HT1080 (cell line): Measurements from ENCODE around the gene CLCN6. TPM values are rescaled to one million over a fixed set of nuclear protein-coding genes. Genes with fewer than 3 reads are reported as not detected.
"Not testable (repeated sequence)": the region's sequence is repeated elsewhere in the genome, so short reads cannot be mapped to it uniquely, and the experiment has no call there.

Experiments used
- DNase-seq: peaks from one replicate; pipeline ENCODE4 v3.0.0-alpha.2; 2015; ENCODE audit warnings: low read depth
- total RNA-seq: library from RNA; depleted of rRNA; stranded (reverse); fragments of >200 nt; shearing (Covaris generic); gene quantifications from 2 replicates; pipeline ENCODE4 v1.2.3, GENCODE V29; 2014

The CLCN6 gene
- total RNA-seq, 1 experiment from 2014 or later: 10.0 TPM

- DNase-seq: no peak
Measured at GRCh38 chr1:11793819-11794218, 12.2 kb upstream of the CLCN6 start.

GRCh38 chr1:11794446-11795237 lies 11.3 kb upstream of the CLCN6 start:
- DNase-seq: no peak

DNA sequence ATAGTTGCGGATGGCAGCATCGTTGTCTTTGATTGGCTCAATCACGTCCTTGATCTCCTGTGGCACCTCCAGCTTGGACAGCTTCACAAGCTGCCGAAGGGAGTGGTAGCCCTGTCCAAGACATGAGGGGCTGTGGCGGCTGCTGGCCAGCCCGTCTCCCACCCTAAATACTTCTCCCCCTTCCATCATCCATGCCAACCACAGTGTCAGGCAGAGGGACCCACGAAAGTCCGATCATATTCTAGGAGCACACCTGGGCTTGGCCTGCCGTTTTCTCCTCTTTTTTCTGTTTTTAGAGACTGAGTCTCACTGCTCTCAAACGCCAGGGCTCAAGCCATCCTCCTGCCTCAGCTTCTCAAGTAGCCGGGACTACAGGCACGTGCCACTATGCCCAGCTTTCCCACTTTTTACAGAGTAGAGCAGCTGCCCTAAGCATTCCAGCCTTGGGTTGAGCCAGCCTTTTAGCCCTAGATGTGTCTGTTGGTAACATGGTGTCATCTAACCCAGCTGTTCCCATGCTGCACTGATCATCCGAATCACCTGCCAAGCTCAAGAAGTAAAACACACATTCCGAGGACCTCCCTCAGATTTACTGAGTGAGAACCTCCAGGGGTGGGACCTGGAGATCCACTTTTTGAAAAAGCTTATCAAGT lies 10.6 kb upstream of the CLCN6 start:
- no peak for DNase-seq

DNA sequence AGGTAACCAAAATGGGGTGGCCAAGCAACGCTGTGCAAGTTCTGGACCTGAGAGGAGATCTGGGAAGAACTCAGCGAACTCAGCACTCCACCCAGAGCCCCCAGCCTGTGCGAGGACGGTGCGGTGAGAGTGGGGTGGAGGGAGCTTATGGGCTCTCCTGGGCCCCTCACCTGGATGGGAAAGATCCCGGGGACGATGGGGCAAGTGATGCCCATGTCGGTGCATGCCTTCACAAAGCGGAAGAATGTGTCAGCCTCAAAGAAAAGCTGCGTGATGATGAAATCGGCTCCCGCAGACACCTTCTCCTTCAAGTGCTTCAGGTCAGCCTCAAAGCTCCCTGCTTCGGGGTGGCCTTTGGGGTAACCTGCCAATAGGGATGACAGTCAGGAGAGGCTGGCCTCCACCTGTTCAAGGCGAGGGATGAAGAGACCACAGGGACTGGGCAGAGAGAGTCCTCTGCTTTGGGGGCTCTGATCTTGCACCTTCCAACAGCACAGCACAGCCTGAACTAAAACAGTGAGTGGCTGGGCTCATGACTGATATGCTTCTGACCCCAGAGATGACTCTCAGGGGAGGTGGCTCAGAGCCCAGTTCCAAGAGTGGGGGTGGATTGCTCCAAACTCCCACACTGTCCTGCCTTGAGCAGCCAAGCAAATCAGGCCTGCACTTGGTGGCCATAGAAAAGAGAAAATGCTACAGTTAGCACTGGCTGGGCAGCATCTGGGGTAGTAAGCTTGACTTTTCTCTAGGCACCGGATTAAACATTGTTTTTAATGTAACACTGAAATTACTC lies 9.8 kb upstream of the CLCN6 start:
- peak; percentile 26 for DNase-seq

DNA sequence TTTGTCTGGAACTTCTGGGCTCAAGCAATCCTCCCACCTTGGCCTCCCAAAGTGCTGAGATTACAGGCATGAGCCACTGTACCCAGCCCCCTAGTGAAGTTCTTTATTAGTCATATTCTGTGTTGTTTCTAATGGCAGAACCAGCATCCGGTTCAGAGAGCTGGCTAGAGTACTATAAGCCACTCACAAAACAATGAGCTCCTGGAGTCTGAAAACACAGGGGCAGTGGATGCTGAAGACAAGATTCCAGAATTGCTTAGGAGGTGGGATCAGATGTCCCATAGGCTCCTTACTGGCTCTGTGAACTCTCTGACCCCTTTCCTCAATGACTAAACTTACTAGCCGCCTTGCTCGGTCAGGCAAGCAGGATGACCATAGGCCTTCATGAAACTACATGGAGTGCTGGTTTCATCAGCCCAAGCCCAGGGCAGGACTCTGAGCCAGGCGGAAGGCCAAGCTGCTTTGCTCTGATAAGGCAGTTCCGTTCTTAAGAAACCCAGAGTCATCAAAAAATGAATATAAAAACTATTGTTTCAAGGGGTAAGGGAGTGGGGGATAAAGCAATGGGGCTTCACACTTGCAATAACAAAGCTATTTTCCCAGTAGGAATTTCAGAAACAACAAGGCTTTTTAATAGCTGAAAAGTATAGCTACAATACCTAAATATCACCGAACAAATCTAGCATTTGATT lies 8.3 kb upstream of the CLCN6 start:
- DNase-seq: peak; percentile 78

GRCh38 chr1:11799099-11799498 lies 6.9 kb upstream of the CLCN6 start:
- DNase-seq: no peak

DNA sequence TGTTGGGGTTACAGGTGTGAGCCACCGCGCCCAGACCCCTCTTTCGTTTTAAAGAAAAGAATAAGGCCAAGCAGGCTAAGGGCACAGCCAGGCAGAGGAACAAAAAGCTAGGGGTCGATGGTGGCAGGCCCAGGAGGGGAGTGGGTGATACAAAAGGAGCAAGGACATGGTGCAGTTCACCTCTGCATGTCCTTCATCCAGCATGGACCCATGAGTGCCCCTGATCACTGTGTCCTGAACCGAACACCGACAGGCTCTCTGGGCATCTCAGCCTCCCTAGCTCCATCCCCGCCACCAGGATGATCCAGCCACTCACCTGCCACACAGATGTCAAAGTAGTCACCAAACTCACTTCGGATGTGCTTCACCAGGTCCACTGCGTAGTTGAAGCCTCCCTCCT lies 6.1 kb upstream of the CLCN6 start:
- DNase-seq: no peak

GRCh38 chr1:11800391-11800755 lies 5.6 kb upstream of the CLCN6 start:
- no peak for DNase-seq

DNA sequence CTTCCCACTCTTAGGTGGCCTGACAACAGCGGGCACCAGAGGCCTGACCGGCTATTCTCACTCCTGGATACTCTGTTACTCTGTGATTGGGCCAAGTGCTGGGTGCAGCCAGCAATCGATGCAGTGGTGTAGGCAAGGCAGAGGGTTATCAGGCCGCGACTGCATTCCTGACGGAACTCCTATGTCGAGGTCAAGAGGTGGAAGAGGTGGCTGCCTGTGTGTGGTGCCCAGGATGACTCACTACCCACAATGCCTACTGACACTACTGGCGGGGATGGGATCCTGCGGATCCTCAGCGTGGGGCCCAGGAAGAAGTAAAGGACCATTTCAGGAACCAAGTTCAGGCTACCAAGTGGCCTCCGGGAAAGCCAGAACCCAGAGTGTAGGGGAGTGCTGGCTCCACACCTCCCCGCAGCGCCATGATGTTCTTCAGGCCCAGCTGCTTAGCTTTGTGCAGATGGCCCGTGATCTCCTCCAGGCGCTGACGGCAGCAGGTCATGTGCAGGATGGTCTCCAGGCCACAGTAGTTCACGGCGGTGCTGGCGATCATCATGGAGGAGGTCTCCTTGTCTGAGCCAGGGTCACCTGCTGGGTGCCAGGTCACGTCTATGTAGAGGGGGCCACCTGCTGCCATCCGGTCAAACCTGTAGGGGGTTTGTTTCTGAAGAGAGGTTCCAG lies 5.1 kb upstream of the CLCN6 start:
- DNase-seq: peak; percentile 33

DNA sequence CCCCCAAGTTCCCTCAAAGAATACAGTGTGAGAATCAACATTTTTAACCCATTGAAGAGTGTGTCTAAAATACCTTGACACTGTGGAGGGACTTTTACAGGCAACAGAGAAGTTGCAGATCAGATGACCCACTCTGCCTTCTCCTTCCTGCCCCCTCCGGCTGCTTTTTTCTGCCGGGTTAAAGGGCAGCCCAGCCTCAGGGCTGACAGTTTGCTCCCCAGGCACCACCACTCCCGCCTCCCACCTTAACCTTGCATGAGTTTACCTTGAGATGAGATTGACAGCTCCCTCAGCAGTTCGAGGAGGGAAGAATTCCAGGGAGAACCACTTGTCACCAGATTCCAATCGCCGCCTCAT lies 3.4 kb upstream of the CLCN6 start:
- no peak for DNase-seq

DNA sequence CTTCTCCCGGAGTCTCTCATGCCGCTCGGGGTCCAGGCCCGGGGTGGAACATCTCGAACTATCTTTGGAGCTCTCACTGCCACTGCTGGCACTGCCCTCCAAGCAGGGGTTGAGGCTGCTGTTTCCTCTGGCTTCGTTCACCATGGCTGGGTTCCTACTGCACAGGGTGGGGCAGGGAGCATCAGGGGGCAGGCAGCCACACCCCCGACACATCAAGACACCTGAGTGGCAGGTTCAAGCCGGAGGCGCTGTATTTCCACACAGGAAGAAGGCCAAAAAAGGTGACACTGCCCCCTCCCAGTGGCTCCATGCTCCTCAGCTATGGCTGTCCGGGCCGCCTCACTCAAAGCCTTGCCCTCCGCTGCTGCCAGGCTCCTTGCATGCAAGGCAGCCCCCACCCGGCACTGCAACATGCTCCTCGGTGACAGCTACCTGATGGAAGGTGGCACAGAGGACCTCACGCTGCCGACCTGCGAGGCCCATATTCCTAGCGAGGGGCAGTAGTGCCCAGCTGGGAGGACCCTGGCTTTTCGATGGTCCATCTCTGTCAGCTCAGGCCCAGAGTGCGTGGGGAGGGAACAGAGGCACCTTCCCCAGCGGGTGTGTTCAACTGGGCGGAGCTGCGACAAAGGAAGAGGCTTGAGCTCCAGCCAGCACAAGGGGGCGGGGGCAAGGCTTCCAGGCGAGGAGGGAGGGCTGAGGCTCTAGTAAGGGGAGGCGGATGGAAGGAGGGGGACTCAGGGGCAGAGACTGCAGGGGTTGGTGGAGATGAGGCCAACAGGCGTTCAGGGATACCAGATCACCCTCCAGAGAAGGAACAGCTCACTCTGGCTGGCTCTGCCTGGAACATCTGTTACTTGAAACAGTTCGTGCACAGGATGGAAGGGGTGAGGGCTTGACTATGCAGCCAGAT lies 2.8 kb upstream of the CLCN6 start:
- peak; percentile 78 for DNase-seq

DNA sequence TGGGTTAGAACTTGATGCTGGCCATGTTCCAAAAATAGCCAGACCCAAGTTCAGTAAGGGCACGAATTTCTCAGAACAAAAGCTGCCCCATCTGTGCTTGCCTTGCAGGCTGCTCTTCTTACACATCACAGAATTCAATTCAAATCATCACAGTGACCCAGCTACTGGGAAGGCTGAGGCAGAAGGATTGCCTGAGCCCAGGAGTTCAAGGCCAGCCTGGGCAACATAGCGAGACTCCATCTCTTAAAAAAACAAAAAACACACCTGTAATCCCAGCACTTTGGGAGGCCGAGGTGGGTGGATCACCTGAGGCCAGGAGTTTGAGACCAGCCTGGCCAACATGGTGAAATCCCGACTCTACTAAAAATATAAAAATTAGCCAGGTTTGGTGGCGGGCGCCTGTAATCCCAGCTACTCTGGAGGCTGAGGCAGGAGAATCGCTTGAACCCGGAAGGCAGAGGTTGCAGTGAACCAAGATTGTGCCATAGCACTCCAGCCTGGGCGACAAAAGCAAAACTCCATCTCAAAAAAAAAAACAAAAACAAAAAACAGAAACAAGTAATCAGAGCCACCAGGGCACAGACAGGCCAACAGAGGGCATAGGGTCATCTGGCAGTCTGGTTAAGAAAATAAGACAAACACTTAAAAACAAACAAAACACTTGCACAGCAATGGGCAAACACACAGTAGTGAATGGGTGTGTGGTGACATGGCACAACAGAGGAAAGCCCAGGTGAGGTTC lies 1.9 kb upstream of the CLCN6 start:
- not testable (repeated sequence) for DNase-seq

DNA sequence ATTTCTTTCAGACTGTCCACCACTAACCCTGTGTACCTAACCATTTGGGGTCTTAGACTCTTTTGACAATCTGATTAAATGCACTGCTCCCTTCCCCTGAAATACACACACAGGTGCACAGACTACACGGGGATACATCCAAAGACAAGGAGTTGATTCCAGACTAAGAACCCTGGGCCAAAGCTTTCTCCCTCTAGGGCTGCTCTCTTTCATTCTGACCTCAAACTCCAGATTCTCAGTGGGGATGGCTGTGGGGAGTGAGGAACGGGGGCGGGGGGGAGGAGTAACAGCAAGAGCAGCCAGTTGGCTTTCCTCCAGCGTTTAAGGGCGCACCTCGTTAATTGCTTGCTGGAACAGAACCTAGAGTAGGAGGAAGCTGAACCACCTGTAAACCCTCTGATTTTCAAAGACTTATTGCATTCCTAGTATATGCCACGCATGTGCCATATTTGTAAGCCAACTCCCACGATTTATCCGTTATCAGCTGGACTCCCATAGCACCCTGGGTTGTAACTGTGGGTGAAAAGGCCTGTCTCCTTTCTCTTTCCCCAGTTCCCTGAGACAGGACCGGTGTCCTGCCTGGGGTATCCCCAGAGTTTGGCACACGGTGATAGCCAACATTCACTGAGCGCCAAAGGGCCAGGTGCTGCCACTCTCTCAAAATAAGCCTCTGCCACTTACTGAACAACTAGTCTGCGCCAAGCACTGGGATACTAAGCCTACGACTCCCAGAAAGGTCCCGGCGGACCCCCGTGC lies 1.1 kb upstream of the CLCN6 start:
- DNase-seq: no peak

GRCh38 chr1:11806307-11806936 lies 431 bp downstream of the CLCN6 start:
- DNase-seq: peak; percentile 30

DNA sequence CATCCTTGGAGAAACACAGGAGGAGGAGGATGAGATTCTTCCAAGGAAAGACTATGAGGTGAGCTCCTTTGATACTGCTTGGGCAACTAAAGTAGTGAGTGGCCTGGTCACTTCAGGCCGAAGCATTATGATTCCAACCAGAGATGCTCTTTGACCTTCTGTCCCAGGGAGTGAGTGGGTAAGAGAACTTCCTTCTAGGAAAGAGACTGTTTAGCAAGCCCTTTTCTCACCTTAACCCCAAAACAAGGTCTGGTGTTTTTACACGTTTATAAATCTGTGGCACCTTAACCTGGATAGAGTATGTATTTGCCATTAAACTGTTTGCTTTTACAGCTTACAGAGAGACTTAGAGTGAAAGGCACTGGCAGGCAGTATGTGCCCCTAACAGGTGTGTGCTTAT lies 1.1 kb downstream of the CLCN6 start:
- no peak for DNase-seq

GRCh38 chr1:11813021-11813420 lies 7.0 kb downstream of the CLCN6 start:
- no peak for DNase-seq

GRCh38 chr1:11817192-11817591 lies 11.2 kb downstream of the CLCN6 start:
- DNase-seq: no peak

DNA sequence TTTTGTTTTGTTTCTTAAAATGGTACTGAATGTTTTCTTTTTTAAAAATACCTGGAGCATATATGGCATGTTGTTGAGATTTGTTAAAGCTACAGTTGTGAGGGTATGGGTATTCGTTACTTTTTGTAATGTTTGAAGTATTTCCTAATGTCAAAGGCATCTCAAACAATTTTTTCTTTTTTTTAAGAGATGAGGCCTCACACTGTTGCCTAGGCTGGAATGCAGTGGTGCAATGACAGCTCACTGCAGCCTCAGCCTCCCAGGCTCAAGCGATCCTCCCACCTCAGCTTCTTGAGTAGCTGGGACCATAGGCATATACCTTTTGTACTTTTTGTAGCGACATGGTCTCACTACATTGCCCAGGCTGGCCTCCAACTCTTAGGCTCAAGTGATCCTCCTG lies 16.1 kb downstream of the CLCN6 start:
- peak; percentile 45 for DNase-seq
